Activated naive CD4-positive, alpha-beta T cell treated with Interleukin-2 at 50 U/mL for 16 hours (primary cell): Measurements from ENCODE around the gene ARHGEF40.

Experiments used
- DNase-seq: peaks from one replicate; pipeline ENCODE4 v3.0.0-alpha.2; 2020

The ARHGEF40 gene

DNA sequence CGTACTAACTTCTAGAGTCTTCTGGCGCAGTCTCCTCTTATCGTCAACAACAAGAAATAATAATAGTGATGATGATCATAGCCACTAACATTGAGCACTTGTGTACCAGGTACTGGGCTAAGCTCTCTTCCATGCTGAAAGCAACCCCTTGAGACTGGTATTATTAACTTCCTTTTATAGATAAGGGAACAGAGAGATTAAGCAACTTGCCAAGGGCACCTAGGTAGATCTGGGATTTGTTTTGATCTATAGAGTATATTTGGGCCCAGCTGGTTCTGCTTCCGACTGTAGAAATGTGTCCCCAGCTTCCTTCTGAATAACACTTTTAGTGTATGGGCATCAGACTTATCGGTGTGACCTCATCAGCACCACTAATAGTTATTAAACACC is 29.5 kb downstream of the ARHGEF40 start:
- DNase-seq = no peak

- no peak for DNase-seq
Measured at GRCh38 chr14:21100931-21101330, 30.8 kb downstream of the ARHGEF40 start, which contains the start of gene TMEM253. Gene TMEM253 (plus strand): TSS chr14:21101066. CDS start chr14:21101344, 278 bp downstream.

GRCh38 chr14:21101802-21102413 is 31.8 kb downstream of the ARHGEF40 start:
- no peak for DNase-seq

- DNase-seq = no peak
Measured at GRCh38 chr14:21102521-21103410, 32.7 kb downstream of the ARHGEF40 start.

GRCh38 chr14:21103411-21103709 is 33.3 kb downstream of the ARHGEF40 start:
- DNase-seq = no peak

DNA sequence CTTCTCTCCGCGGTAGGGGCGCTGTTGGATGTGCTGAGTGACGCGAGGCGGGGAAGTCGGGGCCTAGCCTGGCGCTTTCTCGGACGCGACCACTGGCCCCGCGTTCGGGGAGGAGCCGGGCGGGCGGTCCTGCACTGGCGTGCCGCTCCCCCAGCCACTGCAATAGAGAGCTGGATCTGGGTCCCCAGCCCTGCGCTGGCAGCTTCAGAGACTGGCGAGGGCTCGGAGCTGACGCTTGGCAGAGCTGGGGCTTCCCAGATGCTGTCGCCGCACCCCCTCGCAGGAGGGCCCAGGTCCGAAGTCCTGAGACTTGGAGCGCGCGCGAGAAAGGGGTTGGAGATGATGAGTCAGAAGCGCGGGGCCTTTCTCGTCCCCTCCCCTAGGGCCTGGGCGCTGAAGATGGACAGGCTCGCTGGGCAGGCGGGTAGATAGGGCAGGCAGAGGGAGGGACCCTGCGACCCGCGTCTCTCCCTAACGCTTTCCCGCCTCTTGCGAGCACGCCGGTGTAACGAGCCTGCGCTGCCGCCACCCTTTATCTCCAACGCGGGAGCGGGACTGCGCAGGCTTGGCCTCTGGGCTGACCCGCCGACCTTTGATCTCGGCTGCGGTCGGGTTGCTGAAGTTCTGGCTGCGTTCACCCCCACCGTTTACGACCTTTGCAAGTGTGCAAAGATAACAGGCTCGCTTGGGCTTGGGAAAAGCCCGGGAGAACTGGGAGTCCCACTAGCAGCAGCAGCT is 33.8 kb downstream of the ARHGEF40 start:
- DNase-seq = peak; percentile 95

DNA sequence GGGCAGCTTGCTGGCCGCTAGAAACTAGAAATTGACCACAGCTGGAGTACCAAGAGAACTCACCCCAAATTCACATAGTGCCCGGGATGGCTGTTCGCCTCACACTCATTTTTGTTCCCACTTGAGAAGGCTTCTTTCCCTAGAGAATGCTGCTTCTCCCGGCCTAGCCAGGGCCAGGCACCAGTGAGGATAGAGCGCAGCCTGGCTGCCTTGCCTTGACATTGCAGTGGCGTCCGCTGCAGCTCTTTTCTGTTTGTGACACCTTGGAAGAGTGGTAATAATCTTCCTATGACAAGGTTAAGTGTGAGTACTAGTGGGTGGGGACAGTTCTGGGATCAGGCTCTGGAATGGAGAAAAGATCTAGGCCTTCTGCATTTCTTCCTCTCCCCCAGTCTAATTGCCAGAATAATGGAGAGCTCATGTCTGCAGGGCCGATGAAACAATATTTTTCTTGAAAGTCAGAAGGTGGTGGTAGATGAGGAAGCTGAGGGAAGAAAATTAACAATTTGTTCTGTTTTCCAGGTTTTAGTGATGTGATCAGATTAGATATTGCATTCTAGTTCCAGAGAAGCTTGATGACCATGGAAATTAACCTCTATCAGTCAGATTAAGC is 34.5 kb downstream of the ARHGEF40 start:
- peak; percentile 69 for DNase-seq

DNA sequence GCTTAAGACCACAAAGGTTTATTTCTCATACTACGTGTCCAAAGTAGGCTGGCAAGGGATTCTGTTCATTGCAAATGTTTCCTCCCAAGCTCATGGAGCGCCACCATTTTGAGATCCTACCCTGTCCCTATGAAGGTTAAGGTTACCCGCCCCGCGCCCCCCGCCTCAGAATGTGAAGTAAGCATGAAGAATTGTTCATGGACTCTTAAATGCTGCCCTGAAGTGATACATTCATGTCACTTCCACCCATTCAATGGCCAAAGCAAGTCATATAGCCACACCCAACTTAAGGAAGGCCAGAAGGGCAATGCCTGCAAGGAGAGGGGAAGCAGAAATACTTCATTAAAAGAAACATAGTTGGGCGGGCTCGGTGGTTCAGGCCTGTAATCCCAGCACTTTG is 35.0 kb downstream of the ARHGEF40 start:
- no peak for DNase-seq

DNA sequence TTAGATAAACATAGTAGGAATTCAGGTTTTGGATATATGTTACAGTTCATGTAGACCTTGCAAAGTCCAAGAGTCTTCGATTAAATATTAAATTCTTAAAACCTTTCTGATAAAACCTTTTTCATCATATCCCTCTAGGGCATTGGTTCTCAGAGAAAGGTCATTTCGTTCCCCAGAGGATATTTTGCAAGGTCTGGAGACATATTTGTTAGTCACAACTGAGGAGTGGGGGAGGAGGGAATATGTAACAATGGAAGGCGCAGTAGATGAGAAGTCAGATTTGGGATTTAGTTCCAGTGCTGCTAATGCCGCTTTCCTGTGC is 36.0 kb downstream of the ARHGEF40 start:
- no peak for DNase-seq

- peak; percentile 82 for DNase-seq
Measured at GRCh38 chr14:21106498-21107282, 36.6 kb downstream of the ARHGEF40 start.

GRCh38 chr14:21107283-21107800 is 37.2 kb downstream of the ARHGEF40 start:
- no peak for DNase-seq

- no peak for DNase-seq
Measured at GRCh38 chr14:21108791-21109190, 38.7 kb downstream of the ARHGEF40 start.

- DNase-seq = peak; percentile 27
Measured at GRCh38 chr14:21109377-21110138, 39.5 kb downstream of the ARHGEF40 start.

DNA sequence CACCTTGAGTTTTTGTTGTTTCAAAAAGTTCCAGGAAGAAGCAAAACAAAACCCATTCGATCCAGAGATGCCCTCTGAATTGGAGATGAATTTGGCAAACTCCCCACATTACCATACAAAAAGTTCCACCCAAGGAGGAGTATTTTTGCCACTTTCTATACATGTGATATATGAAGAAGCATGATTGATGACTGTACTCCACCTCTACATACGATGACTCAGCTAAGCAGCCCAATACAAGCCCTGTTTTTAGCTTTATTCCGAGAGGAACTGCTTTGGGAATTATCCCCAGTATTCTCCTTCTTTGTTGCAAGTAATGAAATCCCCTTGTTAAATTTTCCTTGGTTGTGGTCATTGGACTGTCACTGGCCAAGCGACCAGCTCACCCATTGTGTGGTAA is 42.2 kb downstream of the ARHGEF40 start:
- no peak for DNase-seq

DNA sequence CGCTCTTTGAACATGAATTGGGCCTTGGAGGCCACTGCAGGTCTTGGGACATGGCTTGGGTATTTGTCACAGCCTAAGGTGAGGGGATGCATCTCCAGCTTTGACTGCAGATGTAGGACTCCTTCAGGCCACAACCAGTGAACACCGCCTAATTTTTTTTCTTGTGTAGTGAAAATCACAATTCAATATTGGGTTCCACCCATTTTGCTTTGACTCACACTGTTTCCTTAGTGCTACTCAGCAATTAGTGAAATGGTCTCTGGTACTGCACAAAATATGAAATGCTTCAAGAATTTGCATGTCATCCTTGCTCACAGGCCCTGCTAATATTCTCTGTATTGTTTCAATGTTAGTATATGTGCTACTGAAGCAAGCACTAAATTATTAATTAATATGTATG is 43.3 kb downstream of the ARHGEF40 start:
- no peak for DNase-seq

GRCh38 chr14:21118933-21119332 is 48.8 kb downstream of the ARHGEF40 start:
- DNase-seq = no peak

- no peak for DNase-seq
Measured at GRCh38 chr14:21120686-21121085, 50.6 kb downstream of the ARHGEF40 start.

DNA sequence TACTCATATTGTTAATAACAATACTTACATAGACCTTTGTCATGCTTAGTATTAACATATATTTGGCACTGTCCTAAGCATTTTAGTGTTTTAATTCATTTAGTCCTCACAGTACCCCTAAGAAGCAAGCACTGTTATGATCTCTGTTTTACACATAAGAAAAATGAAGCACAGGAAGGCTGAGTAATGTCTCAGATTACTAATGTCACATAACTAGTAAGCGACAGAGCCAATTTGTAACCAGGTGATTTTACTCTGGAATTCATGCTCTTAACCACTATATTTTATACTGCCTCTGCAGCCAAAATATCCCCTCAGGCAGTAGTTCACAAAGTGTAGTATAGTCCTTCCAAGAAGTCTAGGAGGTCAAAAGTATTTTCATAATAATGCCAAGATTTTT is 51.0 kb downstream of the ARHGEF40 start:
- no peak for DNase-seq

- no peak for DNase-seq
Measured at GRCh38 chr14:21123429-21123828, 53.3 kb downstream of the ARHGEF40 start.

GRCh38 chr14:21133901-21134300 is 63.8 kb downstream of the ARHGEF40 start:
- no peak for DNase-seq

- DNase-seq = no peak
Measured at GRCh38 chr14:21136024-21136423, 65.9 kb downstream of the ARHGEF40 start.
